GM12801 (cell line): Measurements from ENCODE around the gene PRKCZ.

Experiments
- TF ChIP-seq, protein P1 (sequence below): IDR thresholded peaks from one replicate; pipeline ENCODE4 v1.5.1; 2011; ENCODE audit warnings: control low read depth; ENCODE audit not compliant: insufficient read length; ENCODE audit errors: extremely low read depth

PRKCZ gene

DNA sequence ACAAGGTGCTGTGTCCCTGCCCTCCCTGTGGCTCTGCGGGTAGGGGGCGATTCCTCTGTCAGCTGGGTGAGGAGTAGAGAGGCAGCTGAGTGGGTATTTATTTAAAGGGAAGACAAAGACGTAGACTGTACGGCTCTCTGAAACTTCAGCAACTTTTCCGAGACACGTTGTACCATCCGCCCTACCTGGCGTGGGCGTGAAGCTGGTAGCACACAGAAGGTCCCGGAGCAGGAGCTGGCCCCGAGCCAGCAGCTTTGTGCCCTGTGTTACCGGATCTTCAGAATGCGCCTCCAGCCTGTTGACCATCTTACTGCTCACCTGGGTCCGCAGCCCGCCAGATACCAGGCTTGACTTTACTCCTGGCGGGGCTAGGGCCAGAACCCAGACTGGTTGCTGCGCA, 34.9 kb downstream of the PRKCZ start:
- TF ChIP-seq, protein P1, sequence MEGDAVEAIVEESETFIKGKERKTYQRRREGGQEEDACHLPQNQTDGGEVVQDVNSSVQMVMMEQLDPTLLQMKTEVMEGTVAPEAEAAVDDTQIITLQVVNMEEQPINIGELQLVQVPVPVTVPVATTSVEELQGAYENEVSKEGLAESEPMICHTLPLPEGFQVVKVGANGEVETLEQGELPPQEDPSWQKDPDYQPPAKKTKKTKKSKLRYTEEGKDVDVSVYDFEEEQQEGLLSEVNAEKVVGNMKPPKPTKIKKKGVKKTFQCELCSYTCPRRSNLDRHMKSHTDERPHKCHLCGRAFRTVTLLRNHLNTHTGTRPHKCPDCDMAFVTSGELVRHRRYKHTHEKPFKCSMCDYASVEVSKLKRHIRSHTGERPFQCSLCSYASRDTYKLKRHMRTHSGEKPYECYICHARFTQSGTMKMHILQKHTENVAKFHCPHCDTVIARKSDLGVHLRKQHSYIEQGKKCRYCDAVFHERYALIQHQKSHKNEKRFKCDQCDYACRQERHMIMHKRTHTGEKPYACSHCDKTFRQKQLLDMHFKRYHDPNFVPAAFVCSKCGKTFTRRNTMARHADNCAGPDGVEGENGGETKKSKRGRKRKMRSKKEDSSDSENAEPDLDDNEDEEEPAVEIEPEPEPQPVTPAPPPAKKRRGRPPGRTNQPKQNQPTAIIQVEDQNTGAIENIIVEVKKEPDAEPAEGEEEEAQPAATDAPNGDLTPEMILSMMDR = no peak

DNA sequence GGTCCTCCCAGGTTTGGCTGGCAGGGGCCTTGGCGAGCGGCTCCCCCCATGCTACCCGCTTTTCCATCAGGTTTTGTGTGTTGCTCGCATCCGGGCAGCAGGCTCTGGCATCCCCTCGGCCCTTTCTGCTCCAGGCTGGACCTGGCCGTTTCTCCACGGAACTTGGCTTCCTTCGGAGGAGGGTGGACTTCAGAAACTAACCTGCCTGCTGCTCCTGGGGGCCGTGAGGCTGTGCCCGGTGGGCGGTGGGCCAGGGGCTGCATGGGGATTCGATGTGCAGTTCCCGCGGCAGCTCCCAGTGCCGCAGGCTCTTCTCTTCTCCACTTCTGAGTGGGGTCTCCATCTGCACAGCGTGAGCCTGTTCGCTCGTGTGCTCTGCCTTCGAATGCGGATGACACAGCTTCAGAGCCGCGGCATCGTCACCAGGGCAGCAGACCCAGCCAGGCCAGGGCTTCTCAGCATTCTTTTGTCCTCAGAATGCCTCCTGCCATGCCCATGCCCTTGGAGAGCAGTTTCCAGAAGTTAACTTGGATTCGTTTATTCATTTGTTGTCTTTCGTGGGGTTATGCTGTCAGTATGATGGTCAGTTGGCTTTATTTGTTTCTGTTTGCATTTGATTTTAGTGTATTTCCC, 36.4 kb downstream of the PRKCZ start:
- TF ChIP-seq, protein P1 = no peak

DNA sequence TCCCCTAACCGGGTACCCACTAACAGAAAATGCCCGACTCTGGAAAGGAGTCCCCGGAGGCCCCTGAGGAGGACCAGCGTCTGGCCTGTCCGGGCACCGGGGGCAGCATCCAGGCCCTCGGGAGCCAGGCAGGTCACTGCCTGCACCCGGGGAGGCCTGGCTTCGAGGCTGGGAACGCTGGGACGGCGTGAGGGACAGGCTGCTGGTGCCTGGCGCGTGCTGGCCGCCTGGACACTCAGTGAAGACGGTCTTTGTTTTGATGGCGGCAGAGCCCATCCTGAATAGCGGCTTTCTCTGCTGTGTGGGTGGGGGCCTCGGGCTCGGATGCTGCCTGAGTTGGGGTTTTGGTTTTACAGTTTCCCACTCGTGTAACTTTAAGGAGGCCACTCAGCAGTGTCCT, 37.6 kb downstream of the PRKCZ start:
- TF ChIP-seq, protein P1 = no peak

DNA sequence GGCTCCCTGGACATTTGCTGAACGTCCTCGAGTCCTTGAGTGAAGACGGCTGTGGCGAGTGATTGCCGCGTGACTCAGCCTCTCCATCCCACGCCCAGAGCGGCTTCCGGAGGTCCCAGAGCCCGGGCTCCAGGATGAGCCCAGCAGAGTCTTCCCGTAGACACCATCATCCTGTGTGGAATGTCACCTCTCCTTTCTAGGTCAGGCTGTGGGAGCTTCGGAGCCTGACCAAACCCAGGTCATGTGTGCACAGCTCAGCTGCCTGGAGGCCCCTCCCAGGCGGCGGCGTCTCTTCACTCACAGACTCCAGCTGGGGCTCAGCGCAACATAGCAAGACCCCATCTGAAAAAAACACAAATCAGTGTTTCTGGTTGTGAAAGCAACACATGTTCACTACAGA, 38.2 kb downstream of the PRKCZ start:
- TF ChIP-seq, protein P1 = no peak

DNA sequence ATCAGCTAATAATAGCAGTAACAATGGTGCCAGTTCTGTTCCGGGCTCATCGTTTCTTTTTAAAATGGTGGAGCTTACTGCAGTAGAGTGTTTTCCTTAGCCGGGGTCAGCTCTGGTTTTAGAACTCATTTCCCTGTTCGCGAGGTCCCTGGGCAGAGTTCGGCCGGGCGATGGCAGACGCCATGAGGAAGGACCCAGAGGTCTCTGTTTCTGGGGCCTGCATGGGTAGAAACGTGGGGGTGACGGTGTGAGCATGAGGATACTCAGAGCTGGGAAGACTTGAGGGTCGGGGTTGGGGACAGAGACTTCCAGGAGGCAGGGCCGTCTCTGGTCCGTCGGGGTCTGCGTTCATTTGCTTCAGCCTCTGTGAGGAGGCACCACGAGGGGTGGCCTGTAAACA, 38.8 kb downstream of the PRKCZ start:
- TF ChIP-seq, protein P1 = no peak

DNA sequence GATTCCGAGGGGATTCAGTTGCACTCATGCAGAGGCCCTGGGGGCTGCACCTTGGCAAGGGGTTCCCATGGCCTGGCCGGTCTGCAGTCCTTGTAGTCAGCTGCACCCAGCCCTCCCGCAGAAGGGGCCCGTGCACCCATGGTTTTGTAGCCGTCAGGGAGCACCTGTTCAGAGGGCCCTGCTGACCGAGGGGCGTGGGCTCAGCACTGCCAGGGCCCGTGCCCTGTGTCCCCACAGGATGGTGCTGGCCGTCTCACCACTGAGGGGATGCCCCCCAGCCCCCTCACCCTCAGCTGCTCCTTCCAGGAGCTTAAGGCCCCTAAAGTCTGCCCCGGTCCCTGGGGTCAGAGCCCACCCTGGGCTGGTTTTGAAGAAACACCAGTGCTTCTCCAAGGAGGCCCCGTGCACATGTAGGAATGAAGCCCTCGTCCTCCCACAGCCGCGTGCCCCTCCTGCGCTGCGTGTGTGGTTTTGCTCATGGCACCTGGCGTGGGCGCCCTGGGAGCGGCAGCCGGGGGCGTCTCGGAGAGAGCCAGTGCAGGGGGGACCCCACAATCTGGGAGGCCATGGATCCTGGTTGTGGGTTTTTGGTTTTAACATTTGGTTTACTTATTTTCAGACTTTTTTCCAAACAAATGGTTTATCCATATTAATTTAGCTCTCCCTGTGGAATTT, 40.1 kb downstream of the PRKCZ start:
- TF ChIP-seq, protein P1 = no peak

DNA sequence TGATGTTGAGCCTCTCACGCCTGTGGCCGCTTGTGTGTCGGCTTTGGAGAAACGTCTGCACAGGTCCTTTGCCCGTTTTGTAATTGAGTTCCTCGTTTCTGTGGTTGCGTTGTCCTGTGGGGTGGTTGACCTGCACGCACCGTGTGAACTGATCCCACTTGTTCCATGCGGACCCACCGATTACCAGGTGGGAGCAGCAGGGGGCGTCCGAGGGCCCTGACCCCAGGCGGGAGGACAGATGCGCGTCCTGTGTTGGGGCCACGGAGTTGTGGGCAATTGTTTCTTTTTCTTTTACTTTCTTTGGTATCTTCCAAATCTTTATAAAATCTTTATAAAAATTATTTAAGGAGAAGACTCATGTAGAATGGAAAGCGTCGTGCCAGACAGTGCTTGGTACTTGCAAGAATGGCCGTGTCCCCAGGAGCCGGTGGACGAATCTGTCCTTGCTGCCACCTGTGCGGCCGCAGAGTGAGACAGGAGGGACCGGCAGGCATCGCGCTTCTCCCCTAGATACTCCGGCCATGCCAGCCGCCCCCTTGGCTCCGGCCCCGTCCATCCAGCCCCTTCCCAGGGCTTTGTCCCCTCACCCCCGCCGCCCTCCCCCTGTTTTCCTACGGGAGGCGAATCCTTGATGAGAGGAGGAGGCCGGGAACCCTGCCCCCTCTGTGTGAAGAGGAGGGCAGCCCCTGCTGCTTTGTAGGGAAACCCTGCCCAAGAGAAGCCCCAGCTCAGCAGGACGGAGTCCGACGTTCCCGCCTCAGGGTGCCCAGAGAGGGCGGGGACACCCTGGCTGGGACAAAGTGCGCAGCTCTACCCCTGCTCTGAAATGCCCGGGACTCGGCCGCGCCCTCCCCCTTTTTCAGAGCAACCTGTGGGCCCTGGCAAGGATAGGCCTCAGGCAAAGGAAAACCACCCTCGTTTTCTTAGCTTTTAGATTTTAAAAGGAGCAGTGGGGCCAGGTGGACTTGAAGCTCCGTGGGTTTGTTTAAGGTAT, 41.7 kb downstream of the PRKCZ start:
- TF ChIP-seq, protein P1 = no peak
